Loucy (cell line): ENCODE results near the gene PLPP1.

ENCODE experiments used
- H2AFZ ChIP-seq: fragments of 200-600 bp; sonication (generic); 2 replicates; pipeline ENCODE4 v1.6.0; 2016; ENCODE audit warnings: antibody characterized with exemption, mild to moderate bottlenecking, low read length, moderate library complexity
- H3F3A ChIP-seq: fragments of 200-600 bp; 2 replicates; pipeline ENCODE4 v1.6.0; 2016; ENCODE audit warnings: antibody characterized with exemption, low read depth, mild to moderate bottlenecking
- H3K27me3 ChIP-seq: fragments of 200-600 bp; sonication (generic); 2 replicates; pipeline ENCODE4 v1.6.1; 2014; ENCODE audit warnings: low read length, mild to moderate bottlenecking; ENCODE audit not compliant: insufficient read depth, poor library complexity, severe bottlenecking
- H3K36me3 ChIP-seq: fragments of 200-600 bp; sonication (generic); 2 replicates; pipeline ENCODE4 v1.6.1; 2016; ENCODE audit warnings: low read length; ENCODE audit not compliant: insufficient read depth
- H3K4me1 ChIP-seq: fragments of 200-600 bp; sonication (generic); 2 replicates; pipeline ENCODE4 v1.5.1; 2014; ENCODE audit warnings: low read length, mild to moderate bottlenecking; ENCODE audit not compliant: insufficient read depth, poor library complexity, severe bottlenecking
- H3K4me2 ChIP-seq: fragments of 200-600 bp; sonication (generic); 2 replicates; pipeline ENCODE4 v1.6.0; 2014; ENCODE audit warnings: antibody characterized with exemption, low read length, low read depth, mild to moderate bottlenecking; ENCODE audit not compliant: poor library complexity, severe bottlenecking
- H3K4me3 ChIP-seq: fragments of 200-600 bp; sonication (generic); 2 replicates; pipeline ENCODE4 v1.5.1; 2014; ENCODE audit warnings: low read length, mild to moderate bottlenecking, mixed read lengths; ENCODE audit not compliant: poor library complexity, severe bottlenecking
- H3K79me2 ChIP-seq: fragments of 200-600 bp; sonication (generic); 2 replicates; pipeline ENCODE4 v1.6.1; 2014; ENCODE audit warnings: low read length; ENCODE audit not compliant: insufficient read depth
- H3K9ac ChIP-seq: fragments of 200-600 bp; sonication (generic); 2 replicates; pipeline ENCODE4 v1.6.0; 2014; ENCODE audit warnings: mild to moderate bottlenecking, low read depth, low read length, moderate library complexity; ENCODE audit not compliant: poor library complexity, severe bottlenecking
- H3K9me2 ChIP-seq: fragments of 200-600 bp; sonication (generic); replicated peaks from 2 replicates; pipeline ENCODE4 v1.6.1; 2016; ENCODE audit warnings: low read depth, low read length, mixed read lengths
- H3K9me3 ChIP-seq: fragments of 200-600 bp; sonication (generic); 2 replicates; pipeline ENCODE4 v1.6.1; 2014; ENCODE audit warnings: mild to moderate bottlenecking, antibody characterized with exemption, low read length, low read depth; ENCODE audit not compliant: insufficient read depth
- H4K20me1 ChIP-seq: fragments of 200-600 bp; sonication (generic); 2 replicates; pipeline ENCODE4 v1.6.0; 2014; ENCODE audit warnings: antibody characterized with exemption, low read length, mild to moderate bottlenecking; ENCODE audit not compliant: insufficient read depth, poor library complexity, severe bottlenecking
- EZH2phosphoT487 ChIP-seq: fragments of 200-600 bp; IDR thresholded peaks from 2 replicates; pipeline ENCODE4 v1.6.1; 2018; ENCODE audit warnings: antibody characterized with exemption, mild to moderate bottlenecking, moderate library complexity, borderline replicate concordance
- TF ChIP-seq, protein P1 (sequence below): fragments of 200-600 bp; sonication (generic); conservative IDR thresholded peaks from 2 replicates; pipeline ENCODE4 v1.5.1; 2014; ENCODE audit warnings: mild to moderate bottlenecking, antibody characterized with exemption, low read length

The PLPP1 gene

DNA sequence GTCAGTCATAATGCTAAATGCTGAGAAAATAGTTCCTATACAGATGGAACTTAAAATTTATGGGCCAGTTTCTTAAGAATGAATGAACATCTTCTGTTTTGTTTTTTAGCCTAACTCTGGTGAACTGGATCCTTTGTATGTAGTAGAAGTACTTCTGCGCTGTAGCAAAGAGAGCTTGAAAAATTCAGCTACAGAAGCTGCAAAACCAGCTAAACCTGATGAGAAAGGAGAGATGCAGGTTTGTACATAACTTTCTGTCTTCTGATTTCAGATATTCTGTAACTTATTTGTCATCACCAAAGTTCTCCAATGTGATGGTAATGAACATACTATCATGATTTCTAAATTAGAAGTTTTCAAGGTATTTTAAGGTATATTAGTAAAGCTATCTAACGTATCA is 146.9 kb downstream of the PLPP1 start:
- peaks cover 90% of the 10 kb centered on the region for H3K36me3 ChIP-seq
- no peaks in the 10 kb centered on the region for H3K27me3 ChIP-seq
- H3K4me1 ChIP-seq: no peaks in the 10 kb centered on the region
- TF ChIP-seq EZH2phosphoT487: no peak
- TF ChIP-seq, protein P1, sequence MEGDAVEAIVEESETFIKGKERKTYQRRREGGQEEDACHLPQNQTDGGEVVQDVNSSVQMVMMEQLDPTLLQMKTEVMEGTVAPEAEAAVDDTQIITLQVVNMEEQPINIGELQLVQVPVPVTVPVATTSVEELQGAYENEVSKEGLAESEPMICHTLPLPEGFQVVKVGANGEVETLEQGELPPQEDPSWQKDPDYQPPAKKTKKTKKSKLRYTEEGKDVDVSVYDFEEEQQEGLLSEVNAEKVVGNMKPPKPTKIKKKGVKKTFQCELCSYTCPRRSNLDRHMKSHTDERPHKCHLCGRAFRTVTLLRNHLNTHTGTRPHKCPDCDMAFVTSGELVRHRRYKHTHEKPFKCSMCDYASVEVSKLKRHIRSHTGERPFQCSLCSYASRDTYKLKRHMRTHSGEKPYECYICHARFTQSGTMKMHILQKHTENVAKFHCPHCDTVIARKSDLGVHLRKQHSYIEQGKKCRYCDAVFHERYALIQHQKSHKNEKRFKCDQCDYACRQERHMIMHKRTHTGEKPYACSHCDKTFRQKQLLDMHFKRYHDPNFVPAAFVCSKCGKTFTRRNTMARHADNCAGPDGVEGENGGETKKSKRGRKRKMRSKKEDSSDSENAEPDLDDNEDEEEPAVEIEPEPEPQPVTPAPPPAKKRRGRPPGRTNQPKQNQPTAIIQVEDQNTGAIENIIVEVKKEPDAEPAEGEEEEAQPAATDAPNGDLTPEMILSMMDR: no peak
- no peaks in the 10 kb centered on the region for H3K79me2 ChIP-seq
- H3K9me2 ChIP-seq: no peaks in the 10 kb centered on the region
- H2AFZ ChIP-seq: no peak overlapping the region
- H3K9me3 ChIP-seq: peaks cover 15% of the 10 kb centered on the region; the same call in 1 of the 2 replicates
- H3K9ac ChIP-seq: no peak overlapping the region
- no peaks in the 10 kb centered on the region for H3F3A ChIP-seq
- no peaks in the 10 kb centered on the region for H4K20me1 ChIP-seq
- H3K4me2 ChIP-seq: no peak overlapping the region
- H3K4me3 ChIP-seq: no peak overlapping the region

DNA sequence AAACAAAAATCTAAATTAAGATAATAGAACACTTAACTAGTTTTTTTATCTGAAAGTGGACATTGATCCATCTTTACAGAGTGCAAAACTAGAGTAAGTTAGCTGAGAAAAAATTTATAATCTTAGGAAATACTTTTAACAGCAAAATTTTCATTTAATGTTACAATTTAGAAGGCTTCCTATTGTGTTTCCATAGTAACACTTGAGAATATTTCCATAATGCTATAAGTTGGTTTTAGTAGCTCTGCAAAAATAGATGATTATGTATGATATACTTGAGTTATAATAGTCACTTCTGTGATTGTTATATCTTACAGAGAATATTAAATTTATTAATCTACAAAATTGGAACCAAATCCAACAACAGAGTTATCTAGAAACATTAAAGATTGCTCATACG is 148.4 kb downstream of the PLPP1 start:
- no peak for TF ChIP-seq EZH2phosphoT487
- TF ChIP-seq, protein P1: no peak
- Histone ChIP-seq H3K4me3 (no peak overlapping the region), H3K9me3 (peaks cover 5% of the 10 kb centered on the region; the same call in 1 of the 2 replicates), H4K20me1 (no peaks in the 10 kb centered on the region), H3K9ac (no peak overlapping the region), H3F3A (no peaks in the 10 kb centered on the region), H3K4me2 (no peak overlapping the region), H3K4me1 (no peaks in the 10 kb centered on the region), H3K36me3 (peaks cover 88% of the 10 kb centered on the region), H3K27me3 (no peaks in the 10 kb centered on the region), H3K79me2 (no peaks in the 10 kb centered on the region), H2AFZ (no peak overlapping the region), H3K9me2 (no peaks in the 10 kb centered on the region)

DNA sequence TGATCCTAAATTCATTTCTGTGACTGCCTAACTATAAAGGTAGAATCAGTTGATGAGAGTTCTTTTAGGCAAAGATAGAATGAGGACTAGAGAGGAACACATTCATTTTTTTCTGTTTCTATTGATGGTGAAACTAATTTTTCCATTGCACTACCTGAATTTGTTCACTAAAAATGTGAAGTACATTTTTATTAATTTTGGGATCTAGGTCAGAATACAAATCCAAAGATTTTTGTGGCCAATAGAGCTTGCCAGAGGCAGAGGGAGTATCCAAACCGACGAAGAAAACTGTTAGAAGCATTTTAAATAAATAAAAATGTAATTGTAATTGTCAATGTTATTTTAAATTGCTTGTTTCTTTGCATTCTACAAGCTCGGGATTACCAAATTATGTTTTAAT is 148.9 kb downstream of the PLPP1 start:
- no peaks in the 10 kb centered on the region for H3K4me1 ChIP-seq
- no peak for TF ChIP-seq EZH2phosphoT487
- TF ChIP-seq, protein P1: no peak
- no peaks in the 10 kb centered on the region for H3K9me2 ChIP-seq
- H3K4me2 ChIP-seq: no peak overlapping the region
- H3K9ac ChIP-seq: no peak overlapping the region
- no peaks in the 10 kb centered on the region for H3K27me3 ChIP-seq
- no peak overlapping the region for H3K4me3 ChIP-seq
- H3K9me3 ChIP-seq: peaks cover 5% of the 10 kb centered on the region; the same call in 1 of the 2 replicates
- H2AFZ ChIP-seq: no peak overlapping the region
- H4K20me1 ChIP-seq: no peaks in the 10 kb centered on the region
- H3K79me2 ChIP-seq: no peaks in the 10 kb centered on the region
- H3K36me3 ChIP-seq: peaks cover 88% of the 10 kb centered on the region
- H3F3A ChIP-seq: no peaks in the 10 kb centered on the region
